Peyer's patch (tissue), 4 donors: Measurements from ENCODE around the gene AGBL4. TPM values are rescaled to one million over a fixed set of nuclear protein-coding genes. Genes with fewer than 3 reads are reported as not detected.

ENCODE experiments used
- DNase-seq, 3 donors: peaks; one replicate each; pipeline ENCODE4 v3.0.0-alpha.2; 2017 to 2019
- H3K27ac ChIP-seq, 4 donors: fragments of 200-600 bp; sonication (generic); one replicate each; pipeline ENCODE4 v1.5.1; 2016 to 2019
- H3K27me3 ChIP-seq, 2 donors: fragments of 200-600 bp; sonication (generic); one replicate each; pipeline ENCODE4 v1.5.1; 2019
- H3K36me3 ChIP-seq, 3 donors: fragments of 200-600 bp; sonication (generic); one replicate each; pipeline ENCODE4 v1.5.1; 2016 to 2019
- H3K4me1 ChIP-seq, 4 donors: fragments of 200-600 bp; sonication (generic); one replicate each; pipeline ENCODE4 v1.5.1; 2016 to 2019
- H3K4me3 ChIP-seq, 4 donors: fragments of 200-600 bp; sonication (generic); 1 replicate in 3 of 4; 2 replicates in 1 of 4; pipeline ENCODE4 v1.5.1; 2016 to 2019; ENCODE audit warnings: mild to moderate bottlenecking in 1 of 4
- H3K9me3 ChIP-seq, 4 donors: fragments of 200-600 bp; sonication (generic); one replicate each; pipeline ENCODE4 v1.5.1; 2016 to 2019; ENCODE audit warnings: mild to moderate bottlenecking in 1 of 4
- CTCF ChIP-seq, 6 experiments: fragments of 450-650 bp in 4 of 6; fragments of 200-600 bp in 2 of 6; sonication (generic) in 1 of 6; IDR thresholded peaks; one replicate each; pipeline ENCODE4 v1.5.1; 2017 to 2019; ENCODE audit warnings: antibody characterized with exemption in 6 of 6, mild to moderate bottlenecking in 3 of 6, moderate library complexity in 1 of 6
- POLR2A ChIP-seq, 2 donors: fragments of 450-650 bp; IDR thresholded peaks; one replicate each; pipeline ENCODE4 v1.5.1; 2017; ENCODE audit warnings: antibody characterized with exemption in 2 of 2, mild to moderate bottlenecking in 2 of 2, moderate library complexity in 2 of 2
- total RNA-seq, 4 donors: library from RNA; depleted of rRNA; stranded (reverse); fragments of >200 nt; gene quantifications; one replicate each; pipeline ENCODE4 v1.1.0, GENCODE V29; 2016

AGBL4 gene
- total RNA-seq, 4 donors from 2014 or later: 2.5 TPM; not detected in 3

DNA sequence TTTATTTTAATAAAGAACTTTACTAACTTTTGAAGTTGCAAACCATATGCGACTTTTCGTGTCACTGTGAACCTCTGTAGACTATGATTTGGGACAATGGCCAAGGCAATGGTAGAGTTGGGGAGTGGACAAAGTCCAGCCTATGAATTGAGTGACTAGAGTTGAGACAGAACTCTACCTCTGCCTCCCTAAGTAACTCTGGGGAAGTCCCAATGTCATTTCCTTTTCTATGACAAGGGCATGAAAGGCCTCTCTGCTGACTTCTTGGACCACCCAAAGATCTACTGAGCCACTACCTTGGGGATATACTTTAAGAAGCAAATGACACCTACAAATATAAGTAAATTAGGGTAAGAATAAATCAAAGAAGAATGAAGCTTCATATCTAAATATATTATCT lies 1266.4 kb downstream of the AGBL4 start:
- H3K9me3 ChIP-seq: no peaks in the 10 kb centered on the region
- no peak overlapping the region for H3K4me3 ChIP-seq
- no peak for DNase-seq
- no peak for TF ChIP-seq POLR2A (IDR thresholded peaks at IDR 0.05)
- no peak for TF ChIP-seq CTCF (IDR thresholded peaks at IDR 0.05)
- no peak overlapping the region for H3K27ac ChIP-seq
- peaks cover 0 to 5% (median 0%) of the 10 kb centered on the region in 3 donors for H3K36me3 ChIP-seq
- H3K27me3 ChIP-seq: no peaks in the 10 kb centered on the region
- H3K4me1 ChIP-seq: no peaks in the 10 kb centered on the region

GRCh38 chr1:48756683-48757316 lies 1267.0 kb downstream of the AGBL4 start:
- no peaks in the 10 kb centered on the region for H3K4me1 ChIP-seq
- no peaks in the 10 kb centered on the region for H3K9me3 ChIP-seq
- H3K27me3 ChIP-seq: no peaks in the 10 kb centered on the region
- H3K27ac ChIP-seq: no peak overlapping the region
- TF ChIP-seq POLR2A (IDR thresholded peaks at IDR 0.05): no peak
- TF ChIP-seq CTCF (IDR thresholded peaks at IDR 0.05): no peak
- DNase-seq: no peak
- peaks cover 0 to 5% (median 0%) of the 10 kb centered on the region in 3 donors for H3K36me3 ChIP-seq
- H3K4me3 ChIP-seq: no peak overlapping the region

- no peaks in the 10 kb centered on the region for H3K36me3 ChIP-seq
- H3K27ac ChIP-seq: no peak overlapping the region
- H3K9me3 ChIP-seq: no peaks in the 10 kb centered on the region
- no peak for TF ChIP-seq CTCF (IDR thresholded peaks at IDR 0.05)
- TF ChIP-seq POLR2A (IDR thresholded peaks at IDR 0.05): no peak
- no peaks in the 10 kb centered on the region for H3K4me1 ChIP-seq
- DNase-seq: no peak
- no peak overlapping the region for H3K4me3 ChIP-seq
- no peaks in the 10 kb centered on the region for H3K27me3 ChIP-seq
These were observed 1270.5 kb downstream of the AGBL4 start for GRCh38 chr1:48753293-48753692.

GRCh38 chr1:48750109-48750508 lies 1273.6 kb downstream of the AGBL4 start:
- DNase-seq: peak in 2 of 3 donors; percentile 47 to 69
- Histone ChIP-seq H3K27ac (peak overlapping the region in 1 of 4 donors; percentile 33), H3K4me3 (no peak overlapping the region), H3K9me3 (no peaks in the 10 kb centered on the region), H3K27me3 (no peaks in the 10 kb centered on the region), H3K4me1 (no peaks in the 10 kb centered on the region), H3K36me3 (no peaks in the 10 kb centered on the region)
- no peak for TF ChIP-seq POLR2A (IDR thresholded peaks at IDR 0.05)
- peak in 2 of 6 experiments; percentile 26 to 35 for TF ChIP-seq CTCF (IDR thresholded peaks at IDR 0.05)

- Histone ChIP-seq H3K9me3 (no peaks in the 10 kb centered on the region), H3K4me1 (no peaks in the 10 kb centered on the region), H3K36me3 (no peaks in the 10 kb centered on the region), H3K4me3 (no peak overlapping the region), H3K27me3 (no peaks in the 10 kb centered on the region), H3K27ac (no peak overlapping the region)
- no peak for DNase-seq
- no peak for TF ChIP-seq CTCF (IDR thresholded peaks at IDR 0.05)
These were observed 1274.7 kb downstream of the AGBL4 start for GRCh38 chr1:48749068-48749467.

DNA sequence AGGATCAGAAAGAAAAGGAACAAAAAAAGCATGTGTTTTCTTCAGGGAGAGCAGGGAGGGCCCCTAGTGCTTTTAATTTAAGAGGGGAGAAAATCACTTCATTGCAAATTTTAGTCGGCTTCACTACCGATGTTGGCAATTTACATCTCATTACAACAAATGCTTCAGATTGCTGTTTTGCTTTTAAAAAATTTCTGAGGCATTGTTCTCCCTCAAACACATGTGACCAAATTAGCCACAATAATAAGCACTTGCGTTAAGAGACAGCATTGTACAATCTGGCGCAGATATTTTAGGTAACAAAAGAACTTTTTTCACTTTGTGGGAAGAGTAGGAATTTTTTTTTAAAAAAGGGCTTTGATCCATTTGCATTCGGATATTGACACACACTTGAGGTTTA lies 1276.8 kb downstream of the AGBL4 start:
- no peak for TF ChIP-seq CTCF (IDR thresholded peaks at IDR 0.05)
- DNase-seq: no peak
- Histone ChIP-seq H3K27ac (no peak overlapping the region), H3K36me3 (no peaks in the 10 kb centered on the region), H3K4me3 (no peak overlapping the region), H3K9me3 (no peaks in the 10 kb centered on the region), H3K4me1 (no peaks in the 10 kb centered on the region), H3K27me3 (no peaks in the 10 kb centered on the region)
